PC-3 (cell line): Measurements from ENCODE around the gene FAM20B. TPM values are rescaled to one million over a fixed set of nuclear protein-coding genes. Genes with fewer than 3 reads are reported as not detected.

Source experiments
- ATAC-seq: fragments of 200-7000 bp; cut with Tn5 transposase; 2 replicates; pipeline ENCODE4 v1.9.1; 2020; ENCODE audit warnings: mild to moderate bottlenecking, moderate library complexity
- BruUV-seq: library from RNA; stranded (reverse); fragments of 400-500 nt; replicated peaks from 2 replicates; lab custom pipeline; 2021; lab: Mats Ljungman, UMichigan
- CTCF ChIA-PET: fragments of 300-600 bp; sonication (Branson Sonifier 250); formaldehyde crosslinking; loops from one replicate; lab custom pipeline; 2022; ENCODE audit warnings: antibody characterized with exemption; lab: Charles Lee
- POLR2A ChIA-PET: fragments of 300-600 bp; sonication (Branson Sonifier 250); formaldehyde crosslinking; loops from one replicate; lab custom pipeline; 2022; ENCODE audit warnings: antibody characterized with exemption; ENCODE audit not compliant: unreplicated experiment; lab: Charles Lee
- DNase-seq: peaks from one replicate; pipeline ENCODE4 v3.0.0-alpha.2; 2015
- H2AFZ ChIP-seq: fragments of 300-600 bp; sonication (generic); 2 replicates; pipeline ENCODE4 v1.6.0; 2016; ENCODE audit warnings: antibody characterized with exemption, low read length
- H3F3A ChIP-seq: fragments of 300-600 bp; sonication (generic); one replicate; pipeline ENCODE4 v1.6.0; 2017; ENCODE audit warnings: antibody characterized with exemption, low read length, control low read depth, mild to moderate bottlenecking; ENCODE audit not compliant: unreplicated experiment
- H3K27ac ChIP-seq: fragments of 300-600 bp; sonication (generic); 2 replicates; pipeline ENCODE4 v1.5.1; 2016; ENCODE audit warnings: mild to moderate bottlenecking, low read length
- H3K27me3 ChIP-seq: fragments of 300-600 bp; sonication (generic); 2 replicates; pipeline ENCODE4 v1.6.1; 2016; ENCODE audit warnings: low read length, mixed read lengths
- H3K36me3 ChIP-seq: fragments of 300-600 bp; sonication (generic); 2 replicates; pipeline ENCODE4 v1.6.1; 2016; ENCODE audit warnings: low read depth, mixed run types, low read length, mixed read lengths
- H3K4me1 ChIP-seq: fragments of 300-600 bp; sonication (generic); 2 replicates; pipeline ENCODE4 v1.5.1; 2016; ENCODE audit warnings: low read length; ENCODE audit not compliant: insufficient read depth
- H3K4me2 ChIP-seq: fragments of 300-600 bp; sonication (generic); 2 replicates; pipeline ENCODE4 v1.6.0; 2016; ENCODE audit warnings: low read length
- H3K4me3 ChIP-seq: fragments of 300-600 bp; sonication (generic); 2 replicates; pipeline ENCODE4 v1.5.1; 2016; ENCODE audit warnings: mild to moderate bottlenecking, low read length, mixed read lengths
- H3K79me2 ChIP-seq: fragments of 300-600 bp; sonication (generic); 2 replicates; pipeline ENCODE4 v1.6.1; 2017; ENCODE audit warnings: low read length, mixed read lengths
- H3K9ac ChIP-seq: fragments of 300-600 bp; sonication (generic); 2 replicates; pipeline ENCODE4 v1.6.0; 2016; ENCODE audit warnings: mild to moderate bottlenecking, low read length
- H3K9me2 ChIP-seq: fragments of 300-600 bp; sonication (generic); replicated peaks from 2 replicates; pipeline ENCODE4 v1.6.1; 2016; ENCODE audit warnings: mixed run types, low read length, mixed read lengths
- H3K9me3 ChIP-seq: fragments of 300-600 bp; sonication (generic); 2 replicates; pipeline ENCODE4 v1.6.1; 2016; ENCODE audit warnings: low read length, mixed read lengths
- H4K20me1 ChIP-seq: fragments of 300-600 bp; sonication (generic); 2 replicates; pipeline ENCODE4 v1.6.1; 2016; ENCODE audit warnings: low read length, mixed read lengths
- EZH2 ChIP-seq: fragments of 300-600 bp; sonication (generic); IDR thresholded peaks from one replicate; pipeline ENCODE4 v1.6.1; 2017; ENCODE audit warnings: antibody characterized with exemption, mild to moderate bottlenecking, low read length; ENCODE audit not compliant: unreplicated experiment
- EZH2phosphoT487 ChIP-seq: fragments of 300-600 bp; sonication (generic); IDR thresholded peaks from 2 replicates; pipeline ENCODE4 v1.6.1; 2018; ENCODE audit warnings: mild to moderate bottlenecking, antibody characterized with exemption, low read length, borderline replicate concordance
- intact Hi-C: fragments of 100-400 bp; cut with micrococcal nuclease; formaldehyde crosslinking; loops from 2 replicates; pipeline ENCODE4 v1.9.0; 2023
- total RNA-seq: library from RNA; depleted of rRNA; stranded (reverse); fragments of >200 nt; gene quantifications from 2 replicates; pipeline ENCODE4 v1.2.3, GENCODE V29; 2014
- TF ChIP-seq, protein P1 (sequence below): fragments of 300-600 bp; sonication (generic); conservative IDR thresholded peaks from 2 replicates; pipeline ENCODE4 v1.5.1; 2017; ENCODE audit warnings: antibody characterized with exemption, low read depth, mild to moderate bottlenecking, low read length

FAM20B gene
- total RNA-seq, 1 experiment from 2014 or later, result 21.1 TPM

DNA sequence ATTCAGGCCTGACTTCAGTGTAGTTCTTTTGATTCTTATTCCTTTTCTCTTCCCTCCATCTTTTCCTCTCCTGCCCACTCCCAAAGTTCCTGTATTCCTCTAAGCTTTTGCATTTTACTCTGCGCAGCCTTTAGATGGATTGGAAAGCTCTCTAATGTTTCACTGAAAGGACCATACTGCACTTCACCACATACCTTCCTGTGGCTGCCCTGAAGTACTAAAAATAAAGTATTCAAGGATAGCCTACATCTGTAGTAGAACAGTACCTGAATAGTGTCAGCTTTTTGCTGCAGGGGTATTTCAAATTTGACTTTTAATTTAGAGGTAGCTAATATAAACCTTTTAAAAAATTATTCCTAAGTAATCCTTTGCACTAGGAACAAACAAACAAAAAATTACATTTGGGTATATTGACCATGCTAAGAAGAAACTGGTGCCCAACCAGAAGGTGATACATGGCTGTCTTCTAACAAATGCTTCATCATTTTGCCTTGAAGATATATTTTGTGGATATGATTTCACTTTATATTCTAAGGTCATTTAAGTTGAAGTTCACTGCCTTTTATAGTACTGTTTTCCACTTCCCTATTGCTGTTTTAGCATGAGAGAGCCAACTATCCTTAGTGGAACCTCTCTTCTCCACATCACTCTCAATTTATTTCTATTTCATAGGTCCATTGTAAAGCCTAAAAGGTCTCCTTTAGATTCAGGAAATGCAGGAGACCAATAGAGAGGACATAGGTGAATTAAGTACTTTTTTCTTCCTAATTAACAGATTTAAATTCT lies 22.8 kb downstream of the FAM20B start:
- ATAC-seq, result no peak

DNA sequence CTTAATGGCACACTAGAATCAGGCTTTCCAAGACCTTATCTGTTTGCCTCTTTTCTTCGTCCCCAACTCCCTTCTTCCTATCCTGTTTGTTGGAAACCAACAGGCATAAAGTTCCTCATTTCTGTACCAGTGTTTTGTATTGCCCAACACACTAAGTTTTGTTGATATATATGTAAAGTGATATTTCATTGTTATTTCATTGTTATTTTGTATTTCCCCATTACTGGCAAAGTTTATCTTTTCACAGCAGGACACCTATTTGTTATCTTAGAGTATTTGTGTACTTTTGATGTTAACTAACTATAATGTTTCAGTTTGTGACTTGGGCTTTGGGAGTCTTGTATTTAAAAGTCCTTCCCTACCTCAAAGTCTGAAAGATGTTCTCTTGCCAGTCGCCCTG lies 27.1 kb downstream of the FAM20B start:
- H3K4me3 ChIP-seq, result no peak overlapping the region
- TF ChIP-seq, protein P1, sequence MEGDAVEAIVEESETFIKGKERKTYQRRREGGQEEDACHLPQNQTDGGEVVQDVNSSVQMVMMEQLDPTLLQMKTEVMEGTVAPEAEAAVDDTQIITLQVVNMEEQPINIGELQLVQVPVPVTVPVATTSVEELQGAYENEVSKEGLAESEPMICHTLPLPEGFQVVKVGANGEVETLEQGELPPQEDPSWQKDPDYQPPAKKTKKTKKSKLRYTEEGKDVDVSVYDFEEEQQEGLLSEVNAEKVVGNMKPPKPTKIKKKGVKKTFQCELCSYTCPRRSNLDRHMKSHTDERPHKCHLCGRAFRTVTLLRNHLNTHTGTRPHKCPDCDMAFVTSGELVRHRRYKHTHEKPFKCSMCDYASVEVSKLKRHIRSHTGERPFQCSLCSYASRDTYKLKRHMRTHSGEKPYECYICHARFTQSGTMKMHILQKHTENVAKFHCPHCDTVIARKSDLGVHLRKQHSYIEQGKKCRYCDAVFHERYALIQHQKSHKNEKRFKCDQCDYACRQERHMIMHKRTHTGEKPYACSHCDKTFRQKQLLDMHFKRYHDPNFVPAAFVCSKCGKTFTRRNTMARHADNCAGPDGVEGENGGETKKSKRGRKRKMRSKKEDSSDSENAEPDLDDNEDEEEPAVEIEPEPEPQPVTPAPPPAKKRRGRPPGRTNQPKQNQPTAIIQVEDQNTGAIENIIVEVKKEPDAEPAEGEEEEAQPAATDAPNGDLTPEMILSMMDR, result no peak
- TF ChIP-seq EZH2phosphoT487 (no peak), EZH2 (no peak)
- no peak for ATAC-seq
- H3K27ac ChIP-seq, result peak overlapping the region; percentile 82
- H3K27me3 ChIP-seq, result no peaks in the 10 kb centered on the region
- no peak overlapping the region for H2AFZ ChIP-seq
- H3K79me2 ChIP-seq, result no peaks in the 10 kb centered on the region
- no peaks in the 10 kb centered on the region for H3K9me3 ChIP-seq
- peak overlapping the region; percentile 21 for H3K4me2 ChIP-seq
- peaks cover 4% of the 10 kb centered on the region for H3K36me3 ChIP-seq
- intact Hi-C loops, result no loop called here
- ChIA-PET CTCF (no interaction called here), POLR2A (no interaction called here)
- H4K20me1 ChIP-seq, result no peaks in the 10 kb centered on the region
- H3F3A ChIP-seq, result no peaks in the 10 kb centered on the region
- BruUV-seq, result no TSS peak
- H3K9me2 ChIP-seq, result no peaks in the 10 kb centered on the region
- H3K4me1 ChIP-seq, result peaks cover 32% of the 10 kb centered on the region
- no peak for DNase-seq
- peak overlapping the region; percentile 28; the same call in 1 of the 2 replicates for H3K9ac ChIP-seq

More for the DNA sequence above, 22.8 kb downstream of the FAM20B start:
- no peak overlapping the region for H3K4me2 ChIP-seq
- ChIA-PET CTCF (no interaction called here), POLR2A (no interaction called here)
- no peaks in the 10 kb centered on the region; the same call in 1 of the 2 replicates for H3K36me3 ChIP-seq
- H3K4me1 ChIP-seq, result peaks cover 10% of the 10 kb centered on the region
- no peak overlapping the region for H3K9ac ChIP-seq
- H3K9me3 ChIP-seq, result no peaks in the 10 kb centered on the region
- no peaks in the 10 kb centered on the region for H4K20me1 ChIP-seq
- H3K4me3 ChIP-seq, result no peak overlapping the region
- no peak overlapping the region for H2AFZ ChIP-seq
- no peak for DNase-seq
- H3K79me2 ChIP-seq, result peaks cover 4% of the 10 kb centered on the region; the same call in 1 of the 2 replicates
- TF ChIP-seq, protein P1, result no peak
- no peak for TF ChIP-seq EZH2phosphoT487
- no peak for TF ChIP-seq EZH2
- no TSS peak for BruUV-seq
- intact Hi-C loops, result no loop called here
- no peaks in the 10 kb centered on the region for H3K9me2 ChIP-seq
- H3K27me3 ChIP-seq, result no peaks in the 10 kb centered on the region
- H3F3A ChIP-seq, result no peaks in the 10 kb centered on the region
- no peak overlapping the region for H3K27ac ChIP-seq

DNA sequence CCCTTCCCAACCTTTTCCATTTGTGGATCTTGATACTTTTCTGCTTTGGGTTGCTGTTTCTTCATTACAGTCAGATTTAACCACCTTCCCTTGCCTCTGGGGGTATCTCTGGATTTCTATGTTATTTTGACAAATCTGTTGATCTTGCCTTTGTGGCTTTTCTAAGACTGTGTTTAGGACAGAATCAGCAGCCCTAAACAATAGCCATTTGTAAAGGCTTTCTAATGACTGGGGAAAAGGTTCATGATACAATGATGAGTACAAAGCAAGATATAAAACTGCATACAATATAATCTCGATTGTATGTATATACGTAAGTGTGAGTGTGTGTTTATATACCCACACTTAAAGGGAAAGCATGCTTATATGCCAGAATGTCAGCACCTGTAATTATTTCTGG lies 27.8 kb downstream of the FAM20B start:
- POLR2A ChIA-PET, result no interaction called here

More for the DNA sequence above, 27.8 kb downstream of the FAM20B start:
- no peaks in the 10 kb centered on the region for H3K79me2 ChIP-seq
- peak overlapping the region; percentile 21 for H3K4me2 ChIP-seq
- peak; percentile 22; the same call in 1 of the 2 replicates for ATAC-seq
- no peaks in the 10 kb centered on the region for H3K9me3 ChIP-seq
- no TSS peak for BruUV-seq
- CTCF ChIA-PET, result no interaction called here
- intact Hi-C loops, result no loop called here
- H3K36me3 ChIP-seq, result peaks cover 4% of the 10 kb centered on the region
- no peaks in the 10 kb centered on the region for H4K20me1 ChIP-seq
- no peak overlapping the region for H2AFZ ChIP-seq
- H3F3A ChIP-seq, result no peaks in the 10 kb centered on the region
- TF ChIP-seq, protein P1, result no peak
- TF ChIP-seq EZH2phosphoT487 (no peak), EZH2 (no peak)
- peak; percentile 54 for DNase-seq
- no peak overlapping the region for H3K4me3 ChIP-seq
- H3K27me3 ChIP-seq, result no peaks in the 10 kb centered on the region
- peak overlapping the region; percentile 82 for H3K27ac ChIP-seq
- H3K4me1 ChIP-seq, result peaks cover 37% of the 10 kb centered on the region
- H3K9me2 ChIP-seq, result no peaks in the 10 kb centered on the region
- peak overlapping the region; percentile 28; the same call in 1 of the 2 replicates for H3K9ac ChIP-seq
